ENCODE results near the gene CLEC4F. TPM values are rescaled to one million over a fixed set of nuclear protein-coding genes. Genes with fewer than 3 reads are reported as not detected.

Gene CLEC4F
- total and polyA plus RNA-seq, 4 donors = 0.03 to 0.25 (median 0.19) TPM; not detected in 1

GRCh38 chr2:70767699-70768589 lies 52.5 kb downstream of the CLEC4F start, which contains the start of gene ADD2:
ADD2 (minus strand) TSS chr2:70768200; CDS start chr2:70706408, 61,792 bp downstream.
- Histone ChIP-seq H3K27ac (ENCODE audit: low read depth in 1 of 2, low read length in 2 of 2) (no peak within 1 kb of the TSS), H3K27me3 (ENCODE audit: control insufficient read depth in 4 of 4, insufficient read depth in 4 of 4, low read length in 3 of 4) (peaks cover 0 to 11% (median 4%) of the 10 kb centered on the region in 4 donors), H3K4me3 (ENCODE audit: low read depth in 1 of 3, low read length in 3 of 3) (peak within 1 kb of the TSS in 1 of 3 donors; percentile 40), H3K9ac (ENCODE audit: low read depth in 1 of 2, low read length in 2 of 2) (no peak within 1 kb of the TSS), H3K36me3 (ENCODE audit: control insufficient read depth in 4 of 4, insufficient read depth in 3 of 4, low read depth in 1 of 4, low read length in 3 of 4) (no peaks in the 10 kb centered on the region), H3K4me1 (ENCODE audit: control insufficient read depth in 4 of 4, insufficient read depth in 4 of 4, low read length in 3 of 4) (peaks cover 3 to 13% (median 10%) of the 10 kb centered on the region in 4 donors), H3K9me3 (ENCODE audit: control insufficient read depth in 4 of 4, low read length in 3 of 4) (no peaks in the 10 kb centered on the region)
- WGBS = 4% methylated on average over 73 of the region's 74 CpGs
- DNase-seq (ENCODE audit: low spot score) = no peak
- TF ChIP-seq MAX (IDR thresholded peaks at IDR 0.05) (no peak), CTCF (IDR thresholded peaks at IDR 0.05; ENCODE audit: low read depth, low read length, missing input control) (no peak)

GRCh38 chr2:70767079-70767698 lies 53.2 kb downstream of the CLEC4F start:
- WGBS = 4% methylated on average over 51 of the region's 51 CpGs
- Histone ChIP-seq H3K36me3 (ENCODE audit: control insufficient read depth in 4 of 4, insufficient read depth in 3 of 4, low read depth in 1 of 4, low read length in 3 of 4) (no peaks in the 10 kb centered on the region), H3K27ac (ENCODE audit: low read depth in 1 of 2, low read length in 2 of 2) (no peak overlapping the region), H3K4me1 (ENCODE audit: control insufficient read depth in 4 of 4, insufficient read depth in 4 of 4, low read length in 3 of 4) (peaks cover 3 to 13% (median 10%) of the 10 kb centered on the region in 4 donors), H3K9me3 (ENCODE audit: control insufficient read depth in 4 of 4, low read length in 3 of 4) (no peaks in the 10 kb centered on the region), H3K27me3 (ENCODE audit: control insufficient read depth in 4 of 4, insufficient read depth in 4 of 4, low read length in 3 of 4) (peaks cover 0 to 11% (median 2%) of the 10 kb centered on the region in 4 donors), H3K9ac (ENCODE audit: low read depth in 1 of 2, low read length in 2 of 2) (no peak overlapping the region), H3K4me3 (ENCODE audit: low read depth in 1 of 3, low read length in 3 of 3) (peak overlapping the region in 1 of 3 donors; percentile 40)
- TF ChIP-seq FOXA1 (IDR thresholded peaks at IDR 0.05) = no peak
- TF ChIP-seq NR2F2 (IDR thresholded peaks at IDR 0.05) = no peak
- no peak for TF ChIP-seq ATF3 (IDR thresholded peaks at IDR 0.05)
- TF ChIP-seq RAD21 (IDR thresholded peaks at IDR 0.05) = no peak
- TF ChIP-seq HNF4A (conservative IDR thresholded peaks at IDR 0.05) = no peak
- no peak for TF ChIP-seq REST (IDR thresholded peaks at IDR 0.05)
- no peak for TF ChIP-seq RXRA (IDR thresholded peaks at IDR 0.05)
- TF ChIP-seq ZBTB33 (IDR thresholded peaks at IDR 0.05) = no peak
- DNase-seq (ENCODE audit: low spot score) = no peak
